A549 (cell line): Measurements from ENCODE around the gene FAM83G.

Experiments used
- BHLHE40 ChIP-seq: IDR thresholded peaks from 2 replicates; pipeline ENCODE4 v1.6.1; 2012; ENCODE audit warnings: low read depth, low read length, inconsistent platforms
- CHD2 ChIP-seq: fragments of 150-350 bp; IDR thresholded peaks from 2 replicates; pipeline ENCODE4 v1.6.1; 2014; ENCODE audit warnings: low read length; ENCODE audit not compliant: partially characterized antibody
- EP300 ChIP-seq, 2 experiments: fragments of >200 bp; sonication (Bioruptor Twin); formaldehyde crosslinking; IDR thresholded peaks; 2 replicates in 1 of 2; 3 replicates in 1 of 2; pipeline ENCODE4 v1.6.1; 2016 to 2017
- JUN ChIP-seq, 2 experiments: fragments of >200 bp; sonication (Bioruptor Twin); formaldehyde crosslinking; IDR thresholded peaks; 2 replicates in 1 of 2; 3 replicates in 1 of 2; pipeline ENCODE4 v1.6.1; 2016 to 2017
- MYC ChIP-seq: IDR thresholded peaks from 2 replicates; pipeline ENCODE4 v1.6.1; 2012; ENCODE audit warnings: mild to moderate bottlenecking, inconsistent platforms, low read length, improper control_type of control experiment, borderline replicate concordance
- NFE2L2 ChIP-seq: fragments of 150-350 bp; conservative IDR thresholded peaks from 2 replicates; pipeline ENCODE4 v1.6.1; 2014; ENCODE audit warnings: low read length
- POLR2A ChIP-seq: IDR thresholded peaks from 2 replicates; pipeline ENCODE4 v1.6.1; 2012; ENCODE audit warnings: mild to moderate bottlenecking, low read length
- SMC3 ChIP-seq: fragments of >200 bp; sonication (Bioruptor Twin); formaldehyde crosslinking; IDR thresholded peaks from 3 replicates; pipeline ENCODE4 v1.6.1; 2018; ENCODE audit warnings: inconsistent platforms
- TF ChIP-seq, protein P1 (sequence below): fragments of >200 bp; sonication (Bioruptor Twin); formaldehyde crosslinking; IDR thresholded peaks from 3 replicates; pipeline ENCODE4 v1.5.1; 2016
- TF ChIP-seq, protein P2 (sequence below): fragments of 200-600 bp; sonication (generic); IDR thresholded peaks from 2 replicates; pipeline ENCODE4 v1.6.1; 2016; ENCODE audit warnings: antibody characterized with exemption, mild to moderate bottlenecking, moderate library complexity

DNA sequence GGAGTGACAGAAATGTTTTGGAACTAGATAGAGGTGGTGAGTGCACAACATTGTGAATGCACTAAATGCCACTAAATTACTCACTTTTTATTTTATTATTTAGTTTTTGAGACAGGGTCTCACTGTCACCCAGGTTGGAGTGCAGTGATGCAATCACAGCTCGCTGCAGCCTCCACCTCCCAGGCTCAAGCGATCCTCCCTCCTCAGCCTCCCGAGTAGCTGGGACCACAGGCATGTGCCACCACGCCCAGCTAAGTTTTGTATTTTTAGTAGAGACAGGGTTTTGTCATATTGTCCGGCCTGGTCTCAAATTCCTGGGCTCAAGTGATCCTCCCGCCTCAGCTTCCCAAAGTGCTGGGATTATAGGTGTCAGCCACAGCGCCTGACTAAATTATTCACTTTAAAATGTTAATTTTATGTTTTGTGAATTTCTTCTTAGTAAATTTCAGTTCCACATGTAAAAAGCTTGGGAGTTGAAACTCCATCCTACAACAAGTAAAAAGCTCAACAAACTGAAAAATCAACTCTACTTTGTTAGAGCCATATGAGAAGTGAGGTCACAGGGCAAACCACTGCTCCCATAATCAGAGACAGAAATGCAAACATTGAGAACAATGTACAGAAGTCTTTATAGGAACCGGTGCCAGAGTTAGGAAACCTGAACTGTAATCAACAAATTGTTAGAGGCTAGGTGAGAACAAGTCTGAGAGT, 66.4 kb downstream of the FAM83G start:
- TF ChIP-seq EP300 (IDR thresholded peaks at IDR 0.05) (no peak), JUN (IDR thresholded peaks at IDR 0.05) (no peak), POLR2A (no peak), NFE2L2 (no peak), MYC (no peak), CHD2 (no peak), SMC3 (no peak), BHLHE40 (no peak)
- TF ChIP-seq, protein P1, sequence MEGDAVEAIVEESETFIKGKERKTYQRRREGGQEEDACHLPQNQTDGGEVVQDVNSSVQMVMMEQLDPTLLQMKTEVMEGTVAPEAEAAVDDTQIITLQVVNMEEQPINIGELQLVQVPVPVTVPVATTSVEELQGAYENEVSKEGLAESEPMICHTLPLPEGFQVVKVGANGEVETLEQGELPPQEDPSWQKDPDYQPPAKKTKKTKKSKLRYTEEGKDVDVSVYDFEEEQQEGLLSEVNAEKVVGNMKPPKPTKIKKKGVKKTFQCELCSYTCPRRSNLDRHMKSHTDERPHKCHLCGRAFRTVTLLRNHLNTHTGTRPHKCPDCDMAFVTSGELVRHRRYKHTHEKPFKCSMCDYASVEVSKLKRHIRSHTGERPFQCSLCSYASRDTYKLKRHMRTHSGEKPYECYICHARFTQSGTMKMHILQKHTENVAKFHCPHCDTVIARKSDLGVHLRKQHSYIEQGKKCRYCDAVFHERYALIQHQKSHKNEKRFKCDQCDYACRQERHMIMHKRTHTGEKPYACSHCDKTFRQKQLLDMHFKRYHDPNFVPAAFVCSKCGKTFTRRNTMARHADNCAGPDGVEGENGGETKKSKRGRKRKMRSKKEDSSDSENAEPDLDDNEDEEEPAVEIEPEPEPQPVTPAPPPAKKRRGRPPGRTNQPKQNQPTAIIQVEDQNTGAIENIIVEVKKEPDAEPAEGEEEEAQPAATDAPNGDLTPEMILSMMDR: no peak
- TF ChIP-seq, protein P2, sequence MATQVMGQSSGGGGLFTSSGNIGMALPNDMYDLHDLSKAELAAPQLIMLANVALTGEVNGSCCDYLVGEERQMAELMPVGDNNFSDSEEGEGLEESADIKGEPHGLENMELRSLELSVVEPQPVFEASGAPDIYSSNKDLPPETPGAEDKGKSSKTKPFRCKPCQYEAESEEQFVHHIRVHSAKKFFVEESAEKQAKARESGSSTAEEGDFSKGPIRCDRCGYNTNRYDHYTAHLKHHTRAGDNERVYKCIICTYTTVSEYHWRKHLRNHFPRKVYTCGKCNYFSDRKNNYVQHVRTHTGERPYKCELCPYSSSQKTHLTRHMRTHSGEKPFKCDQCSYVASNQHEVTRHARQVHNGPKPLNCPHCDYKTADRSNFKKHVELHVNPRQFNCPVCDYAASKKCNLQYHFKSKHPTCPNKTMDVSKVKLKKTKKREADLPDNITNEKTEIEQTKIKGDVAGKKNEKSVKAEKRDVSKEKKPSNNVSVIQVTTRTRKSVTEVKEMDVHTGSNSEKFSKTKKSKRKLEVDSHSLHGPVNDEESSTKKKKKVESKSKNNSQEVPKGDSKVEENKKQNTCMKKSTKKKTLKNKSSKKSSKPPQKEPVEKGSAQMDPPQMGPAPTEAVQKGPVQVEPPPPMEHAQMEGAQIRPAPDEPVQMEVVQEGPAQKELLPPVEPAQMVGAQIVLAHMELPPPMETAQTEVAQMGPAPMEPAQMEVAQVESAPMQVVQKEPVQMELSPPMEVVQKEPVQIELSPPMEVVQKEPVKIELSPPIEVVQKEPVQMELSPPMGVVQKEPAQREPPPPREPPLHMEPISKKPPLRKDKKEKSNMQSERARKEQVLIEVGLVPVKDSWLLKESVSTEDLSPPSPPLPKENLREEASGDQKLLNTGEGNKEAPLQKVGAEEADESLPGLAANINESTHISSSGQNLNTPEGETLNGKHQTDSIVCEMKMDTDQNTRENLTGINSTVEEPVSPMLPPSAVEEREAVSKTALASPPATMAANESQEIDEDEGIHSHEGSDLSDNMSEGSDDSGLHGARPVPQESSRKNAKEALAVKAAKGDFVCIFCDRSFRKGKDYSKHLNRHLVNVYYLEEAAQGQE: no peak
